ENCODE measurements around the gene OSBPL8. TPM values are rescaled to one million over a fixed set of nuclear protein-coding genes. Genes with fewer than 3 reads are reported as not detected.

OSBPL8 gene
- total and polyA plus RNA-seq, 9 of the 15 experiments (the other 6 are each of a cell fraction or from before 2014, with no cell fraction given), result 17.4 to 82.7 (median 42.8) TPM

DNA sequence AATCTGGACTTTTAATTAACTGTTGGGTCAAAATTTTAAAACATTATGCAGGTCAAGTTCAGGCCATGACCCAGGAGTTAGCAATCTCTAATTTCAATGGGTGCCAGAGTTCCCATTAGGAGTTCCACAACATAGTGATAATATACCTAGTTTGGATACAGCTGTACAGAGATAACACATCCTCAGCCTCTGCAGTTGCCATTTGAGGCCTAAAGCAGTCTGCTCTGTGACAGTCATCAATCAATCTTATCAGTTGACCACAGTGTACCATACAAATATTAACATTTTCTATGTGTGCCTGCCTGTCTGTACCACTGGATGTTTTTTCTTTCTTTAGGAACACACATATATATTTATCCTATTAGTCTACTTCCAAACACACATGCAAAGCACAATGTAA lies 157.3 kb downstream of the OSBPL8 start (continued):
- TF ChIP-seq, protein P1, sequence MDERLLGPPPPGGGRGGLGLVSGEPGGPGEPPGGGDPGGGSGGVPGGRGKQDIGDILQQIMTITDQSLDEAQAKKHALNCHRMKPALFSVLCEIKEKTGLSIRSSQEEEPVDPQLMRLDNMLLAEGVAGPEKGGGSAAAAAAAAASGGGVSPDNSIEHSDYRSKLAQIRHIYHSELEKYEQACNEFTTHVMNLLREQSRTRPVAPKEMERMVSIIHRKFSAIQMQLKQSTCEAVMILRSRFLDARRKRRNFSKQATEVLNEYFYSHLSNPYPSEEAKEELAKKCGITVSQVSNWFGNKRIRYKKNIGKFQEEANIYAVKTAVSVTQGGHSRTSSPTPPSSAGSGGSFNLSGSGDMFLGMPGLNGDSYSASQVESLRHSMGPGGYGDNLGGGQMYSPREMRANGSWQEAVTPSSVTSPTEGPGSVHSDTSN (CRISPR knock-in tag; IDR thresholded peaks at IDR 0.05; ENCODE audit: low read depth), result peak; percentile 79
- TF ChIP-seq, protein P1 (tag; conservative IDR thresholded peaks at IDR 0.05; ENCODE audit: low read depth), result peak; percentile 98
- no peak for TF ChIP-seq NR2C2 (CRISPR knock-in tag; IDR thresholded peaks at IDR 0.05)
- TF ChIP-seq NR2C2 (tag; IDR thresholded peaks at IDR 0.05), result peak; percentile 49; the same call in 1 of the 2 replicates
- TF ChIP-seq RBM22 (IDR thresholded peaks at IDR 0.05; ENCODE audit: low read depth, low read length, poor library complexity, severe bottlenecking), result no peak
- no peak for TF ChIP-seq ZBED1 (IDR thresholded peaks at IDR 0.05)
- TF ChIP-seq, protein P2, sequence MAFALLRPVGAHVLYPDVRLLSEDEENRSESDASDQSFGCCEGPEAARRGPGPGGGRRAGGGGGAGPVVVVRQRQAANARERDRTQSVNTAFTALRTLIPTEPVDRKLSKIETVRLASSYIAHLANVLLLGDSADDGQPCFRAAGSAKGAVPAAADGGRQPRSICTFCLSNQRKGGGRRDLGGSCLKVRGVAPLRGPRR (CRISPR knock-in tag; IDR thresholded peaks at IDR 0.05), result no peak
- no peak for TF ChIP-seq JUN (IDR thresholded peaks at IDR 0.05; ENCODE audit: borderline replicate concordance, low read depth, low read length)
- TF ChIP-seq JUN (CRISPR knock-in tag; IDR thresholded peaks at IDR 0.05; ENCODE audit: borderline replicate concordance), result no peak
- no peak for TF ChIP-seq LARP7 (IDR thresholded peaks at IDR 0.05)
- TF ChIP-seq GABPB2 (CRISPR knock-in tag; conservative IDR thresholded peaks at IDR 0.05), result no peak
- TF ChIP-seq, protein P3, sequence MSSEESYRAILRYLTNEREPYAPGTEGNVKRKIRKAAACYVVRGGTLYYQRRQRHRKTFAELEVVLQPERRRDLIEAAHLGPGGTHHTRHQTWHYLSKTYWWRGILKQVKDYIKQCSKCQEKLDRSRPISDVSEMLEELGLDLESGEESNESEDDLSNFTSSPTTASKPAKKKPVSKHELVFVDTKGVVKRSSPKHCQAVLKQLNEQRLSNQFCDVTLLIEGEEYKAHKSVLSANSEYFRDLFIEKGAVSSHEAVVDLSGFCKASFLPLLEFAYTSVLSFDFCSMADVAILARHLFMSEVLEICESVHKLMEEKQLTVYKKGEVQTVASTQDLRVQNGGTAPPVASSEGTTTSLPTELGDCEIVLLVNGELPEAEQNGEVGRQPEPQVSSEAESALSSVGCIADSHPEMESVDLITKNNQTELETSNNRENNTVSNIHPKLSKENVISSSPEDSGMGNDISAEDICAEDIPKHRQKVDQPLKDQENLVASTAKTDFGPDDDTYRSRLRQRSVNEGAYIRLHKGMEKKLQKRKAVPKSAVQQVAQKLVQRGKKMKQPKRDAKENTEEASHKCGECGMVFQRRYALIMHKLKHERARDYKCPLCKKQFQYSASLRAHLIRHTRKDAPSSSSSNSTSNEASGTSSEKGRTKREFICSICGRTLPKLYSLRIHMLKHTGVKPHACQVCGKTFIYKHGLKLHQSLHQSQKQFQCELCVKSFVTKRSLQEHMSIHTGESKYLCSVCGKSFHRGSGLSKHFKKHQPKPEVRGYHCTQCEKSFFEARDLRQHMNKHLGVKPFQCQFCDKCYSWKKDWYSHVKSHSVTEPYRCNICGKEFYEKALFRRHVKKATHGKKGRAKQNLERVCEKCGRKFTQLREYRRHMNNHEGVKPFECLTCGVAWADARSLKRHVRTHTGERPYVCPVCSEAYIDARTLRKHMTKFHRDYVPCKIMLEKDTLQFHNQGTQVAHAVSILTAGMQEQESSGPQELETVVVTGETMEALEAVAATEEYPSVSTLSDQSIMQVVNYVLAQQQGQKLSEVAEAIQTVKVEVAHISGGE (CRISPR knock-in tag; IDR thresholded peaks at IDR 0.05), result 0 out of 6 replicates have a peak, but pooled peaks of 1 of the 3 experiments have one; percentile 24
- TF ChIP-seq, protein P4, sequence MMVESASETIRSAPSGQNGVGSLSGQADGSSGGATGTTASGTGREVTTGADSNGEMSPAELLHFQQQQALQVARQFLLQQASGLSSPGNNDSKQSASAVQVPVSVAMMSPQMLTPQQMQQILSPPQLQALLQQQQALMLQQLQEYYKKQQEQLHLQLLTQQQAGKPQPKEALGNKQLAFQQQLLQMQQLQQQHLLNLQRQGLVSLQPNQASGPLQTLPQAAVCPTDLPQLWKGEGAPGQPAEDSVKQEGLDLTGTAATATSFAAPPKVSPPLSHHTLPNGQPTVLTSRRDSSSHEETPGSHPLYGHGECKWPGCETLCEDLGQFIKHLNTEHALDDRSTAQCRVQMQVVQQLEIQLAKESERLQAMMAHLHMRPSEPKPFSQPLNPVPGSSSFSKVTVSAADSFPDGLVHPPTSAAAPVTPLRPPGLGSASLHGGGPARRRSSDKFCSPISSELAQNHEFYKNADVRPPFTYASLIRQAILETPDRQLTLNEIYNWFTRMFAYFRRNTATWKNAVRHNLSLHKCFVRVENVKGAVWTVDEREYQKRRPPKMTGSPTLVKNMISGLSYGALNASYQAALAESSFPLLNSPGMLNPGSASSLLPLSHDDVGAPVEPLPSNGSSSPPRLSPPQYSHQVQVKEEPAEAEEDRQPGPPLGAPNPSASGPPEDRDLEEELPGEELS (CRISPR knock-in tag; IDR thresholded peaks at IDR 0.05; ENCODE audit: borderline replicate concordance), result no peak
- no peak for TF ChIP-seq TCF7L2 (IDR thresholded peaks at IDR 0.05; ENCODE audit: low read depth, low read length)
- no peak for TF ChIP-seq XRCC4 (IDR thresholded peaks at IDR 0.05; ENCODE audit: extremely low read depth, insufficient read depth, insufficient read length)
- TF ChIP-seq, protein P5, sequence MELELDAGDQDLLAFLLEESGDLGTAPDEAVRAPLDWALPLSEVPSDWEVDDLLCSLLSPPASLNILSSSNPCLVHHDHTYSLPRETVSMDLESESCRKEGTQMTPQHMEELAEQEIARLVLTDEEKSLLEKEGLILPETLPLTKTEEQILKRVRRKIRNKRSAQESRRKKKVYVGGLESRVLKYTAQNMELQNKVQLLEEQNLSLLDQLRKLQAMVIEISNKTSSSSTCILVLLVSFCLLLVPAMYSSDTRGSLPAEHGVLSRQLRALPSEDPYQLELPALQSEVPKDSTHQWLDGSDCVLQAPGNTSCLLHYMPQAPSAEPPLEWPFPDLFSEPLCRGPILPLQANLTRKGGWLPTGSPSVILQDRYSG (tag; conservative IDR thresholded peaks at IDR 0.05; ENCODE audit: low read depth), result peak; percentile 53; the same call in 1 of the 2 replicates
- TF ChIP-seq SMAD1 (IDR thresholded peaks at IDR 0.05; ENCODE audit: low read depth, low read length, partially characterized antibody), result no peak
- 0 out of 2 replicates have a peak, but pooled peaks have one; percentile 40 for TF ChIP-seq NR2C1 (IDR thresholded peaks at IDR 0.05)
- peak; percentile 59 for TF ChIP-seq NR2C1 (tag; IDR thresholded peaks at IDR 0.05)
